ENCODE results near the gene CD226. TPM values are rescaled to one million over a fixed set of nuclear protein-coding genes. Genes with fewer than 3 reads are reported as not detected.
"Not testable (repeated sequence)": the region's sequence is repeated elsewhere in the genome, so short reads cannot be mapped to it uniquely, and the experiment has no call there.

Gene CD226
- 0.25 TPM in 1 of 2 replicates, not detected in the other for total RNA-seq

GRCh38 chr18:69947361-69948133 lies at the start of gene CD226:
Gene CD226, minus strand, starts transcription at chr18:69947873. Its CDS starts 467 bp downstream, at chr18:69947406.
- DNase-seq (ENCODE audit: low read depth): no peak

- peak; percentile 68 for DNase-seq (ENCODE audit: low read depth)
Observed at GRCh38 chr18:69996951-69997798, 49.5 kb upstream of the CD226 start.

GRCh38 chr18:69996417-69996816 lies 48.7 kb upstream of the CD226 start:
- DNase-seq (ENCODE audit: low read depth): no peak

- DNase-seq (ENCODE audit: low read depth): no peak
Observed at GRCh38 chr18:69995774-69996173, 48.1 kb upstream of the CD226 start.

GRCh38 chr18:69992776-69993175 lies 45.1 kb upstream of the CD226 start:
- peak; percentile 72 for DNase-seq (ENCODE audit: low read depth)

GRCh38 chr18:69987870-69988269 lies 40.2 kb upstream of the CD226 start:
- no peak for DNase-seq (ENCODE audit: low read depth)

GRCh38 chr18:69985239-69985638 lies 37.6 kb upstream of the CD226 start:
- DNase-seq (ENCODE audit: low read depth): no peak

GRCh38 chr18:69982417-69982816 lies 34.7 kb upstream of the CD226 start:
- DNase-seq (ENCODE audit: low read depth): no peak

- DNase-seq (ENCODE audit: low read depth): no peak
Observed at GRCh38 chr18:69981948-69982347, 34.3 kb upstream of the CD226 start.

GRCh38 chr18:69980982-69981804 lies 33.5 kb upstream of the CD226 start:
- DNase-seq (ENCODE audit: low read depth): no peak

- DNase-seq (ENCODE audit: low read depth): no peak
Observed at GRCh38 chr18:69980509-69980908, 32.8 kb upstream of the CD226 start.

- DNase-seq (ENCODE audit: low read depth): no peak
Observed at GRCh38 chr18:69978732-69979715, 31.4 kb upstream of the CD226 start.

GRCh38 chr18:69975294-69975693 lies 27.6 kb upstream of the CD226 start:
- not testable (repeated sequence) for DNase-seq (ENCODE audit: low read depth)

GRCh38 chr18:69974365-69974764 lies 26.7 kb upstream of the CD226 start:
- peak; percentile 57 for DNase-seq (ENCODE audit: low read depth)

- DNase-seq (ENCODE audit: low read depth): no peak
Observed at GRCh38 chr18:69969491-69969890, 21.8 kb upstream of the CD226 start.

- no peak for DNase-seq (ENCODE audit: low read depth)
Observed at GRCh38 chr18:69968039-69968438, 20.4 kb upstream of the CD226 start.

- no peak for DNase-seq (ENCODE audit: low read depth)
Observed at GRCh38 chr18:69963196-69963595, 15.5 kb upstream of the CD226 start.

GRCh38 chr18:69961718-69962117 lies 14.0 kb upstream of the CD226 start:
- no peak for DNase-seq (ENCODE audit: low read depth)

GRCh38 chr18:69958422-69958821 lies 10.7 kb upstream of the CD226 start:
- DNase-seq (ENCODE audit: low read depth): no peak

GRCh38 chr18:69957747-69958146 lies 10.1 kb upstream of the CD226 start:
- DNase-seq (ENCODE audit: low read depth): no peak
